ENCODE data around the gene ORAI3.
A peak's percentile ranks its signal among the peaks of the same experiment; 100 is the strongest.

Gene ORAI3

DNA sequence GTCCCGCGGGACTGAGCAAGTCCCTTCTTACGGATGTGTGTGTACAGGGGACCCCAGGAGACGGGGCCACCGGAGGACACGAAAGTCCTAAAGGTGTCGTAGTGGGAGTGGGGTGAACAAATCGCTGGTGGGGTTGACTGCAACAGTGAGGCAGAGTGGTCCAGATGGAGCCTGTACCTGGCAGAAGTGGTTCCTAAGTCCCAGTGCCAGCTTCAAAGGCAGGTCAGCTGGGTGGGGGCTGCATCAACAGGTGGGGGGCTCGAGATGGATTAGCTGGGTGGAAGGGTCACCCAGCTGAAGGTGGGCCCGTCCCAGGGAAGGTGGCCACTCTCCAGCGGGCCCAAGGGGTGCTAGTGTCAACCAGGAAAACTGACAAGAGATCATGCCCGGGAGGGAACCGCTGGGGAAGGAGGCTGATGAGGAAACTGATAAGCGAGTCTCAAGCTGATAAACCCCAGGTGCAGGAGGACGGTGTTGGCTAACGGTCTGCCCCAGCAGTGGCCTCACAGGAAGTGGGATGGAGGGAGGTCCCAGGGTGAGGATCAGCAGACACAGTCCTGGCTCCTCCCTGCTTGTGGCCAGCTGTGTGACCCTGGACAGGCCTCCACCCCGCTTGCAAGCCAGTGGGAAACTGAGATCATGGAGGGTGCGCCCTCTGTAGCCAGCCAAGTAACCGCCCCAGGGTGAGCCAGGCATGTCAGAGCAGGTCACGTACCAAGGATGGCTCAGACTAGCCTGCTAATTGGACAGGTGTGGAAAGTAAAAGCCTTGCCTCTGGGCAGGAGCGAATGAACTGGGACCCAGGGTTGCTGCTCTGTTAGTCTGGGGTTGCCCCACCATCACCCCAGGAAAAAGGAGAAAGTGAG lies 1.0 kb downstream of the ORAI3 start:
- no peak for DNase-seq

- DNase-seq = no peak
Observed at GRCh38 chr16:30950516-30951065, 1.7 kb downstream of the ORAI3 start.

DNA sequence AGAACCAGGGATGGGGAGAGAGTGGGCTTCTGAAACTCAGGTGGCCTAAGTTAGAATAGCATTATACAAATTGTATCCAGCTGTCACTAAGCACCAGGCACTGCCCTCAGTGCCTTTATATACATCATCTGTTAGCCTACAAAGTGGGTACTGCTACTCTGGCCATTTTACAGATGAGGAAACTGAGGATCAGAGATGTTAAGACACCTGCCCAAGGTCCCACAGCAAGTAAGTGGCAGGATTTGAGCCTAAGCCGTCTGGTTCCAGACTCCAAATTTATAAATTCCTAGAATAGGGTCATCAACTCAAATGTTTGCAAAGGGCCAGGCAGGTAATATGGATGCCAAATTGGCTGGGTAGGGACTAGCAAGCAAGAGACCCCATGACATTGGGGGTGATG lies 2.3 kb downstream of the ORAI3 start:
- DNase-seq = no peak

DNA sequence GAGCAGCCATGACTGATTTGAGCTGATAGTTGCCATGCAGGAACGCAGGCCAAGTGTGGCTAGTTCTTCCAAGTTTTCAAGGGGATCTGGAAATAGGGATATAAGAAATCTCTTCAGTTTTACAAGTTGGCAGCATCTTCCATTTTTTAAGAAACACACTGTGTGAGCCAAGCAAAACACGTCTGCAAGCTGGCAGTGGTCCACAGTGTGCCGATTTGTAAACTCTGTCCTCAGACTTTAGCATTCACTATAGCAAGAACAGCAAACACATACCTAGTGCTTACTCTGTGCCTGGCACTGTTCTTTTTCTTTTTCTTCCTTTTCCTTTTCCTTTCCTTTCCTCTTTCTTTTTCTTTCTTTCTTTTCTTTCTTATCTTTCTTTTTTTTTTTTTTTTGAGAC lies 2.9 kb downstream of the ORAI3 start:
- no peak for DNase-seq

- DNase-seq = no peak
Observed at GRCh38 chr16:30953111-30953510, 4.2 kb downstream of the ORAI3 start.

DNA sequence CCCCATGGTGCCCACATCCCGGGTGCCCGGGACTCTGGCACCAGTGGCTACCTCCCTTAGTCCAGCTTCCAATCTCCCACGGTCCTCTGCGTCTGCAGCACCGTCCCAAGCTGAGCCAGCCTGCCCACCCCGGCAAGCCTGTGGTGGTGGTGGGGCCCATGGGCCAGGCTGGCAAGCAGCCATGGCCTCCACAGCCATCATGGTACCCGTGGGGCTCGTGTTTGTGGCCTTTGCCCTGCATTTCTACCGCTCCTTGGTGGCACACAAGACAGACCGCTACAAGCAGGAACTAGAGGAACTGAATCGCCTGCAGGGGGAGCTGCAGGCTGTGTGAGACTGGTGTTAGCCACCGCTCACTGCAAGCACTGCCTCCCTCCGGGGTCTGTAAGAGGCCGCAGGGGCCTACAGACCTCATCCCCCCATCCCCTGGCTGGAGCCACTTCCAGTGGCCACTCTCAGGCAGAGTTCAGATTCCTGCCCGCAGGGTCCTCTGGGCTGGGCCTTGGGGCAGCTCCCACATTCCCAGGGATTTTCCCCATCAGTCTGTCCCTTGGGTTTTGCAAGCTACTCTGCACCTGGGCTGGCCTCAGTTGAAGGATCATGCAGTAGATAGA lies 4.8 kb downstream of the ORAI3 start:
- DNase-seq = peak; percentile 58

GRCh38 chr16:30954993-30955392 lies 6.1 kb downstream of the ORAI3 start:
- DNase-seq = no peak

DNA sequence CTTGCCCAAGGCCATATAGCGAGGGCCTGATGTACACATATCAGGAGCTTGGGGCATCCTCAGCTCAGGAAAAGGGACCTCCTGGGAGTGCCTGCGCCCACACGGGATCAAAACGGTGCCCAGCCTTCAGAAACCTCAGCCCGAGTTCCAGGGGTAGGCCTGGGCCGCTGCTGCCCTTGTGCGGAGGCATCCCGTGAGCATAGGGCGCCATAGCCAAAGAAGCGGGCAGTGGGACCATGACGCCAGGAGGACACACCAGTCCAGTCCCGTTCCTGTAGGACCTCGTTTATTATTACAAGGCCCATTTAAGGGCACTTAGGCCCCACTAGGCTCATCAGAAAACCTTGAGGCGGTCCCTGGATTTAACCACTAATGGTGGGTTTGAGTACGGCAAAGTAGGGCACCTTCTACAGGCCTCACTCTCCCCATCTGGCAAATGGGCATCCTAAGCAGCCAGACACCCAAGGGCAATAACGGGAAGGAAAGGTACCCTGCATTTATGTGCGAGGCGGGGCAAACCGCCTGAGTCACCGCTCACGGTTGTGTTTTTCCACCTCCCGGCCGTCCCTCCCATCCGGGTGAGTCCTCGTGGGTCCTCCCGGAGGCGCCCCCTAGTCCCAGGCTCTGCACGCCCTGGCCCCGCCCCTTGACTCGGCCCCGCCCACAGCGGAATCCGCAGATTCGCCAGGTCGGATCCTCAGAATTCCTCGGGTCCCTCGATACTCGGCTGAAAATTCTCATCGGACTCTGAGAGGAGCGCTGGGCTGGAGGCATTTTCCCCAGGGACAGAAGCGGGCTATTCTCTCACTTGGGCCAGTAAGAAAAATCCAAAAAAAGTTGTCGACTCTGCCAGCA lies 8.0 kb downstream of the ORAI3 start:
- peak; percentile 84 for DNase-seq

- peak; percentile 92 for DNase-seq
Observed at GRCh38 chr16:30957456-30958174, 8.7 kb downstream of the ORAI3 start, which contains the start of gene SETD1A. Gene SETD1A, plus strand, starts transcription at chr16:30957754. Its CDS starts 978 bp downstream, at chr16:30958732.

GRCh38 chr16:30958175-30959079 lies 9.6 kb downstream of the ORAI3 start:
- DNase-seq = peak; percentile 45

- DNase-seq = no peak
Observed at GRCh38 chr16:30961384-30961783, 12.5 kb downstream of the ORAI3 start.

DNA sequence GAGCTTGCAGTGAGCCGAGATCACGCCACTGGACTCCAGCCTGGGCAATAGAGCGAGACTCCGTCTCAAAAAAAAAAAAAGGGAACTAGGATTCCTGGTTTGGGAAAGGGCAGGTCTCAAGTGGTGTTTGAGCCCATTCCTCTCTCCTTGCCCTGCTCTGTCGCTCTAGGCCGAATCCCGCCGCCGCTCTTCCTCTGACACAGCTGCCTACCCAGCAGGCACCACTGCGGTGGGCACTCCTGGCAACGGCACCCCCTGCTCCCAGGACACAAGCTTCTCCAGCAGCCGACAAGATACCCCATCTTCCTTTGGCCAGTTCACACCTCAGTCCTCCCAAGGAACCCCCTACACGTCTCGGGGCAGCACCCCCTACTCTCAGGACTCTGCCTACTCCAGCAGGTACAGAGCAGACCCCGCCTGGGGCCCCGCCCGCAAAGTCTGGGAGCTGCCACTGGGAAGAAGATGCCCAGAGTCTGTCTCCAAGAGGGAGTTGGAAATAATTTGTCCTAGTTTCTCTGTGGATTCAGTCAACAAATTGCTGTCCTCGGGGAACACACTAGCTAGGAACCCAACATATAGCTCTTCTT lies 15.2 kb downstream of the ORAI3 start:
- DNase-seq = no peak

DNA sequence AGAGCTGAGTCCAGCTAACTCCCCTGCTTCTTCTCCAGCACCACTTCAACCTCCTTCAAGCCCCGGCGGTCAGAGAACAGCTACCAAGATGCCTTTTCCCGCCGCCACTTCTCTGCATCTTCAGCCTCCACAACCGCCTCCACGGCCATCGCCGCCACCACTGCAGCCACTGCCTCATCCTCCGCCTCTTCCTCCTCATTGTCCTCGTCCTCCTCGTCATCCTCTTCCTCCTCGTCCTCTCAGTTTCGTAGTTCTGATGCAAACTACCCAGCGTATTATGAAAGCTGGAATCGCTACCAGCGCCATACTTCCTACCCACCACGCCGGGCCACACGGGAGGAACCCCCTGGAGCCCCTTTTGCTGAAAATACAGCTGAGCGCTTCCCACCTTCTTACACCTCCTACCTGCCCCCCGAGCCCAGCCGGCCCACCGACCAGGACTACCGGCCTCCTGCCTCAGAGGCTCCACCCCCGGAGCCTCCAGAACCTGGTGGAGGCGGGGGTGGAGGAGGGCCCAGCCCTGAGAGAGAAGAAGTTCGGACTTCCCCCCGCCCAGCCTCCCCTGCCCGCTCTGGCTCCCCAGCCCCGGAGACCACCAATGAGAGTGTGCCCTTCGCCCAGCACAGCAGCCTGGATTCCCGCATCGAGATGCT lies 15.8 kb downstream of the ORAI3 start:
- no peak for DNase-seq

DNA sequence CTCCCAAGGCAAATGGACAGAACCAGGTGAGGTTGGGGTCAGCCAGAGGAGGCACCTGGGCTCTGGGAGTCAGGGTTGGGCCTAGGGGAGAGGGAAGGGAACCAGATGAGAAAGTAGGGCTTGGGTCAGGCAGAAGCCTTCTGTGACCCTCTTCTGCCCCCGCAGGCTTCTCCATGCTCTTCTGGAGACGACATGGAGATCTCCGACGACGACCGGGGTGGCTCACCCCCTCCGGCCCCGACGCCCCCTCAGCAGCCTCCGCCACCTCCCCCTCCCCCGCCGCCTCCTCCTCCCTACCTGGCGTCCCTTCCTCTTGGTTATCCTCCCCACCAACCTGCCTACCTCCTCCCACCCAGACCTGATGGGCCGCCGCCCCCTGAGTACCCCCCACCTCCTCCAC lies 16.6 kb downstream of the ORAI3 start:
- DNase-seq = no peak

- no peak for DNase-seq
Observed at GRCh38 chr16:30966033-30966619, 17.3 kb downstream of the ORAI3 start.

GRCh38 chr16:30967795-30968194 lies 18.9 kb downstream of the ORAI3 start:
- DNase-seq = no peak

- no peak for DNase-seq
Observed at GRCh38 chr16:30969246-30969842, 20.5 kb downstream of the ORAI3 start.

GRCh38 chr16:30971298-30971697 lies 22.4 kb downstream of the ORAI3 start:
- no peak for DNase-seq

- no peak for DNase-seq
Observed at GRCh38 chr16:30972872-30973271, 24.0 kb downstream of the ORAI3 start.
